Duodenal mucosa (tissue), 2 donors: ENCODE data around the gene MAGEB6.
"Not testable (repeated sequence)": the region's sequence is repeated elsewhere in the genome, so short reads cannot be mapped to it uniquely, and the experiment has no call there.

Source experiments
- H3K27ac ChIP-seq: one replicate; pipeline ENCODE4 v1.7.0; 2013; ENCODE audit warnings: low read depth, low read length
- H3K27me3 ChIP-seq, 2 donors: one replicate each; pipeline ENCODE4 v1.7.0; 2013; ENCODE audit warnings: low read length in 2 of 2, control low read depth in 1 of 2; ENCODE audit not compliant: insufficient read depth in 2 of 2, control insufficient read depth in 1 of 2
- H3K36me3 ChIP-seq, 2 donors: one replicate each; pipeline ENCODE4 v1.7.0; 2013; ENCODE audit warnings: low read length in 2 of 2, control low read depth in 1 of 2; ENCODE audit not compliant: insufficient read depth in 2 of 2, control insufficient read depth in 1 of 2
- H3K4me1 ChIP-seq, 2 donors: one replicate each; pipeline ENCODE4 v1.7.0; 2013; ENCODE audit warnings: low read length in 2 of 2, control low read depth in 1 of 2; ENCODE audit not compliant: insufficient read depth in 2 of 2, control insufficient read depth in 1 of 2
- H3K4me3 ChIP-seq, 2 donors: one replicate each; pipeline ENCODE4 v1.7.0; 2013; ENCODE audit warnings: low read length in 2 of 2, low read depth in 1 of 2
- H3K9ac ChIP-seq, 2 donors: one replicate each; pipeline ENCODE4 v1.7.0; 2013; ENCODE audit warnings: low read length in 2 of 2, low read depth in 1 of 2
- H3K9me3 ChIP-seq, 2 donors: one replicate each; pipeline ENCODE4 v1.7.0; 2013; ENCODE audit warnings: low read length in 2 of 2, control low read depth in 1 of 2; ENCODE audit not compliant: control insufficient read depth in 1 of 2

The MAGEB6 gene

GRCh38 chrX:26192204-26192603 is at the start of gene MAGEB6:
Gene MAGEB6, plus strand, starts transcription at chrX:26192440. Its CDS starts 1,407 bp downstream, at chrX:26193847.
- Histone ChIP-seq H3K4me1 (no peaks in the 10 kb centered on the region), H3K36me3 (no peaks in the 10 kb centered on the region), H3K4me3 (no peak within 1 kb of the TSS), H3K9ac (no peak within 1 kb of the TSS), H3K27me3 (no peaks in the 10 kb centered on the region), H3K27ac (no peak within 1 kb of the TSS), H3K9me3 (no peaks in the 10 kb centered on the region)

- H3K9me3 ChIP-seq, result no peaks in the 10 kb centered on the region
- no peaks in the 10 kb centered on the region for H3K27me3 ChIP-seq
- no peaks in the 10 kb centered on the region for H3K4me1 ChIP-seq
- no peak overlapping the region for H3K27ac ChIP-seq
- no peak overlapping the region for H3K9ac ChIP-seq
- no peak overlapping the region for H3K4me3 ChIP-seq
- no peaks in the 10 kb centered on the region for H3K36me3 ChIP-seq
Observed at GRCh38 chrX:26146024-26146423, 46.2 kb upstream of the MAGEB6 start.

- Histone ChIP-seq H3K36me3 (no peaks in the 10 kb centered on the region), H3K9ac (no peak within 1 kb of the TSS), H3K4me3 (no peak within 1 kb of the TSS), H3K9me3 (no peaks in the 10 kb centered on the region), H3K27me3 (no peaks in the 10 kb centered on the region), H3K4me1 (no peaks in the 10 kb centered on the region), H3K27ac (no peak within 1 kb of the TSS)
Observed at GRCh38 chrX:26160301-26160700, 31.9 kb upstream of the MAGEB6 start, which contains the start of gene MAGEB6B. Gene MAGEB6B, plus strand, starts transcription at chrX:26160601. Its CDS starts 0 bp downstream, at chrX:26160601.

GRCh38 chrX:26203561-26203960 is 11.3 kb downstream of the MAGEB6 start:
- Histone ChIP-seq H3K4me3 (no peak overlapping the region), H3K9ac (no peak overlapping the region), H3K4me1 (no peaks in the 10 kb centered on the region), H3K27me3 (no peaks in the 10 kb centered on the region), H3K9me3 (no peaks in the 10 kb centered on the region), H3K36me3 (no peaks in the 10 kb centered on the region), H3K27ac (no peak overlapping the region)

GRCh38 chrX:26204717-26205116 is 12.5 kb downstream of the MAGEB6 start:
- not testable (repeated sequence) for H3K27me3 ChIP-seq, H3K9ac ChIP-seq, H3K9me3 ChIP-seq, H3K27ac ChIP-seq, H3K4me1 ChIP-seq, H3K36me3 ChIP-seq, H3K4me3 ChIP-seq

GRCh38 chrX:26208012-26208411 is 15.8 kb downstream of the MAGEB6 start:
- no peaks in the 10 kb centered on the region for H3K36me3 ChIP-seq
- no peaks in the 10 kb centered on the region for H3K4me1 ChIP-seq
- H3K9ac ChIP-seq, result no peak overlapping the region
- H3K4me3 ChIP-seq, result no peak overlapping the region
- no peak overlapping the region for H3K27ac ChIP-seq
- H3K27me3 ChIP-seq, result no peaks in the 10 kb centered on the region
- H3K9me3 ChIP-seq, result no peaks in the 10 kb centered on the region

- H3K4me3 ChIP-seq, result no peak within 1 kb of the TSS
- no peak within 1 kb of the TSS for H3K9ac ChIP-seq
- H3K9me3 ChIP-seq, result no peaks in the 10 kb centered on the region
- H3K36me3 ChIP-seq, result no peaks in the 10 kb centered on the region
- no peaks in the 10 kb centered on the region for H3K4me1 ChIP-seq
- H3K27me3 ChIP-seq, result no peaks in the 10 kb centered on the region
- H3K27ac ChIP-seq, result no peak within 1 kb of the TSS
Observed at GRCh38 chrX:26215869-26216268, 23.6 kb downstream of the MAGEB6 start, which contains the start of gene MAGEB5. Gene MAGEB5, plus strand, starts transcription at chrX:26216169. Its CDS starts 1,133 bp downstream, at chrX:26217302.

- H3K27me3 ChIP-seq, result no peaks in the 10 kb centered on the region
Observed at GRCh38 chrX:26219351-26219750, 27.1 kb downstream of the MAGEB6 start.

GRCh38 chrX:26234177-26234576 is 41.9 kb downstream of the MAGEB6 start:
- Histone ChIP-seq H3K9me3 (no peaks in the 10 kb centered on the region), H3K4me3 (no peak overlapping the region), H3K9ac (no peak overlapping the region), H3K27me3 (no peaks in the 10 kb centered on the region), H3K27ac (no peak overlapping the region), H3K4me1 (no peaks in the 10 kb centered on the region), H3K36me3 (no peaks in the 10 kb centered on the region)

More at GRCh38 chrX:26219351-26219750, 27.1 kb downstream of the MAGEB6 start:
- no peaks in the 10 kb centered on the region for H3K9me3 ChIP-seq
- H3K36me3 ChIP-seq, result no peaks in the 10 kb centered on the region
- no peak overlapping the region for H3K9ac ChIP-seq
- H3K4me3 ChIP-seq, result no peak overlapping the region
- no peak overlapping the region for H3K27ac ChIP-seq
- no peaks in the 10 kb centered on the region for H3K4me1 ChIP-seq
